Right lobe of liver (tissue), 6 donors: ENCODE results near the gene KICS2. TPM values are rescaled to one million over a fixed set of nuclear protein-coding genes. Genes with fewer than 3 reads are reported as not detected.
"Not testable (repeated sequence)": the region's sequence is repeated elsewhere in the genome, so short reads cannot be mapped to it uniquely, and the experiment has no call there.

Experiments used
- ATAC-seq, 4 donors: fragments of 200-7000 bp; cut with Tn5 transposase; one replicate each; pipeline ENCODE4 v1.9.1; 2020; ENCODE audit warnings: mild to moderate bottlenecking in 4 of 4, moderate library complexity in 4 of 4
- DNase-seq, 3 donors: peaks; one replicate each; pipeline ENCODE4 v3.0.0-alpha.2; 2020
- H3K27ac ChIP-seq, 3 donors: fragments of 200-600 bp; one replicate each; pipeline ENCODE4 v1.8.0; 2022
- H3K27me3 ChIP-seq, 2 donors: fragments of 200-600 bp; one replicate each; pipeline ENCODE4 v1.8.0; 2022
- H3K36me3 ChIP-seq, 4 donors: fragments of 200-600 bp; sonication (generic) in 1 of 4; one replicate each; pipeline versions ENCODE4 v1.5.1 to v1.8.0; 2017 to 2022; ENCODE audit warnings: control low read depth in 1 of 4
- H3K4me1 ChIP-seq, 4 donors: fragments of 200-600 bp; sonication (generic) in 1 of 4; one replicate each; pipeline versions ENCODE4 v1.5.1 to v1.8.0; 2017 to 2022; ENCODE audit warnings: control low read depth in 1 of 4
- H3K4me3 ChIP-seq, 3 donors: fragments of 200-600 bp; one replicate each; pipeline ENCODE4 v1.8.0; 2022
- H3K9me3 ChIP-seq, 4 donors: fragments of 200-600 bp; sonication (generic) in 1 of 4; one replicate each; pipeline versions ENCODE4 v1.5.1 to v1.8.0; 2017 to 2022; ENCODE audit warnings: control low read depth in 1 of 4
- POLR2A ChIP-seq: fragments of 450-650 bp; IDR thresholded peaks from one replicate; pipeline ENCODE4 v1.6.1; 2017; ENCODE audit warnings: antibody characterized with exemption, mild to moderate bottlenecking
- WGBS: methylation state at CpG from one replicate; pipeline ENCODE4 v1.1.6; 2018; ENCODE audit warnings: low coverage, low lambda C conversion rate; ENCODE audit not compliant: insufficient coverage; ENCODE audit errors: missing lambda C conversion rate; 5-methylcytosine and 5-hydroxymethylcytosine counted together
- intact Hi-C, 2 donors: fragments of 100-400 bp; cut with DNase I; formaldehyde crosslinking; loops; one replicate each; pipeline versions ENCODE4 v1.11.2 to v1.14.1; 2022
- total RNA-seq, 6 experiments: library from RNA; depleted of rRNA in 2 of 6; stranded (reverse); fragments of >200 nt in 2 of 6; fragmentation: NEBNext Ultra II Directional in 3 of 6; extraction: Animal tissue kit (Norgen Biotek cat#: 25700) in 3 of 6; gene quantifications; one replicate each; pipeline versions ENCODE4 v1.1.0 to v1.2.4, GENCODE V29; 2016 to 2023
- TF ChIP-seq, protein P1 (sequence below), 4 donors: fragments of 200-600 bp in 3 of 4; fragments of 450-650 bp in 1 of 4; IDR thresholded peaks; one replicate each; pipeline versions ENCODE4 v1.5.1 to v1.8.0; 2016 to 2022; ENCODE audit warnings: antibody characterized with exemption in 4 of 4, mild to moderate bottlenecking in 2 of 4
- donor health status: DM: no; HTN: yes; CAD: no.
- donor health status: DM: no; HTN: no; CAD: no.
- donor health status: DM: no; HTN: no; CAD: no.
- donor health status: DM: no; HTN: yes; CAD: no.
- donor health status: DM: no; HTN: yes; CAD: no.

Gene KICS2
- total RNA-seq, 6 experiments from 2014 or later: 4.4 to 11.0 (median 7.6) TPM

DNA sequence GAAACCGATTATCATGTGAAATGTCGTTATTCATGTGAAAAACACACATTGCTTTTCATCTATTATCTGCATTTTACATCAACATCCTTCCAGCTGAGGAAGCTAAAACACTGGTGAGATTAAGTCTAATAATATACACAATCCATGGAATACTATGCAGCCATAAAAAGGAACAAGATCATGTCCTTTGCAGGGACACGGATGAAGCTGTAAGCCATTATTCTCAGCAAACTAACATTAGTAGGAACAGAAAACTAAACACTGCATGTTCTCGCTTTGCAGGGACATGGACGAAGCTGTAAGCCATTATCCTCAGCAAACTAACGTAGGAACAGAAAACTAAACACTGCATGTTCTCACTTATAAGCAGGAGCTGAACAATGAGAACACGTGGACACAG, 18.3 kb downstream of the KICS2 start:
- Histone ChIP-seq H3K27ac (no peak overlapping the region), H3K4me1 (no peaks in the 10 kb centered on the region), H3K27me3 (no peaks in the 10 kb centered on the region), H3K36me3 (peaks cover 0 to 15% (median 0%) of the 10 kb centered on the region in 4 donors), H3K9me3 (no peaks in the 10 kb centered on the region), H3K4me3 (no peak overlapping the region)
- DNase-seq (no peak), ATAC-seq (no peak)
- 46% methylated on average over 6 of the region's 7 CpGs for WGBS
- intact Hi-C loops: no loop called here
- TF ChIP-seq, protein P1, sequence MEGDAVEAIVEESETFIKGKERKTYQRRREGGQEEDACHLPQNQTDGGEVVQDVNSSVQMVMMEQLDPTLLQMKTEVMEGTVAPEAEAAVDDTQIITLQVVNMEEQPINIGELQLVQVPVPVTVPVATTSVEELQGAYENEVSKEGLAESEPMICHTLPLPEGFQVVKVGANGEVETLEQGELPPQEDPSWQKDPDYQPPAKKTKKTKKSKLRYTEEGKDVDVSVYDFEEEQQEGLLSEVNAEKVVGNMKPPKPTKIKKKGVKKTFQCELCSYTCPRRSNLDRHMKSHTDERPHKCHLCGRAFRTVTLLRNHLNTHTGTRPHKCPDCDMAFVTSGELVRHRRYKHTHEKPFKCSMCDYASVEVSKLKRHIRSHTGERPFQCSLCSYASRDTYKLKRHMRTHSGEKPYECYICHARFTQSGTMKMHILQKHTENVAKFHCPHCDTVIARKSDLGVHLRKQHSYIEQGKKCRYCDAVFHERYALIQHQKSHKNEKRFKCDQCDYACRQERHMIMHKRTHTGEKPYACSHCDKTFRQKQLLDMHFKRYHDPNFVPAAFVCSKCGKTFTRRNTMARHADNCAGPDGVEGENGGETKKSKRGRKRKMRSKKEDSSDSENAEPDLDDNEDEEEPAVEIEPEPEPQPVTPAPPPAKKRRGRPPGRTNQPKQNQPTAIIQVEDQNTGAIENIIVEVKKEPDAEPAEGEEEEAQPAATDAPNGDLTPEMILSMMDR (IDR thresholded peaks at IDR 0.05): no peak
- no peak for TF ChIP-seq POLR2A

DNA sequence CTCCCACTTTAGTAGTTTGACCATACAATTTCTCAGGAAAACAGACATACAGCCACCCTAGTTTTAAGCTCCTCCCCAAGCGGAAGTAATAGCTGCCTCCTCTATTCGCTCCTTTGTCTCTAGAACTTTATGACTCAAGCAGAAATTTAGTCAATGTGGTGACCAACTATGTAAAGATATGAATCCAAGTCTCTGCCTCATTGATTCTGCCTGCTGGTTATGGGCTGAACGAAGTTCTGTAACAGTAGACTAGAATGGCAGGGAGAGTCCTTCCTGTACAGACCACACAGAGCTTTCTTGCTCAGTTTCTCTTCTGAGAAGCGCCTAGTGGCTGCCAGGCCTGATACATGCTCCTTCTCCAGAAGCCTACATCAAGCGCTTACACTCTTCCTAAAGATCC, 19.1 kb downstream of the KICS2 start:
- H3K27ac ChIP-seq: no peak overlapping the region
- no peak for DNase-seq
- WGBS: 94% methylated on average over 5 of the region's 5 CpGs
- no peaks in the 10 kb centered on the region for H3K9me3 ChIP-seq
- ATAC-seq: no peak
- TF ChIP-seq, protein P1 (IDR thresholded peaks at IDR 0.05): no peak
- TF ChIP-seq POLR2A: no peak
- H3K27me3 ChIP-seq: no peaks in the 10 kb centered on the region
- no peaks in the 10 kb centered on the region for H3K4me1 ChIP-seq
- H3K4me3 ChIP-seq: no peak overlapping the region
- intact Hi-C loops: no loop called here
- H3K36me3 ChIP-seq: peaks cover 0 to 15% (median 0%) of the 10 kb centered on the region in 4 donors

DNA sequence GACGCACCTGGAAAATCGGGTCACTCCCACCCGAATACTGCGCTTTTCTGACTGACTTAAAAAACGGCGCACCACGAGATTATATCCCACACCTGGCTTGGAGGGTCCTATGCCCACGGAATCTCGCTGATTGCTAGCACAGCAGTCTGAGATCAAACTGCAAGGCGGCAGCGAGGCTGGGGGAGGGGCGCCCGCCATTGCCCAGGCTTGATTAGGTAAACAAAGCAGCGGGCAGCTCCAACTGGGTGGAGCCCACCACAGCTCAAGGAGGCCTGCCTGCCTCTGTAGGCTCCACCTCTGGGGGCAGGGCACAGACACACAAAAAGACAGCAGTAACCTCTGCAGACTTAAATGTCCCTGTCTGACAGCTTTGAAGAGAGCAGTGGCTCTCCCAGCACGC, 26.3 kb downstream of the KICS2 start:
- H3K4me1 ChIP-seq, H3K4me3 ChIP-seq: not testable (repeated sequence)
- 100% methylated on average over 1 of the region's 15 CpGs for WGBS

DNA sequence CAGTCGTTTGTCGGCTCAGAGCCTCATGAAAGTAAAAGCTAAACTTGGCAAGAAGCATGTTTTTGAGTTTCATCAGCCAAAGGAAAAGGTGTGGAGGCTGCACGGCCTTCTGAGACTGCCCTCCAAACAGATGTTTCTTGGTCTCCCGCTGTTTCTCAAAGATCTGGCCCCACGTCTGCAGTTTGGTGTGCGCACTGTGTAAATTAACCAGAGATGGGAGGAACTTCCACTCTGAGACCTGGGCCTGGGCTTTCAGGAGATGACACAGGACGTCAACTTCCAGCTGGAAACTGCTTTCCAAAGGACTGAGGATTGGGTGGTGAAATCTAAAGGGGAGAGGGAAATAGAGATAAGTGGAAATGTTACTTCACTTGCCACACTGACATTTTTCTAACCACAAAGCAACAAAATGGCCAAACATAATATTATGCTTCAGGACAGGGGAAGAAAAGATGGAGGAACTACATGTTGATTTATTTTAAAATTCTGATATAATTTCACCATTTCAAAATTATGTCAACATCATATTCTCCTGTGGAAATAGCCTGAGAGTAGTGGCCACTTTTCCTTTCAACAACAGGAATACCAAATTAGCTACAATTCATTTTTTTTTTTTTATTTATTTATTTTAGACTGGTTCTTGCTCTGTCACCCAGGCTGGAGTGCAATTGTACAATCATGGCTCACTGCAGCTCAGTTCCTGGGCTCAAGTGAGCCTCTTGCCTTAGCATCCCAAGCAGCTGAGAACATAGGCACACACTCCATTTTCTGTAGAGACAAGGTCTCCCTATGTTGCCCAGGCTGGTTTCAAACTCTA, 27.6 kb downstream of the KICS2 start:
- Histone ChIP-seq H3K27me3 (no peaks in the 10 kb centered on the region), H3K27ac (no peak overlapping the region), H3K4me1 (no peaks in the 10 kb centered on the region), H3K4me3 (no peak overlapping the region), H3K36me3 (peaks cover 0 to 14% (median 4%) of the 10 kb centered on the region in 4 donors), H3K9me3 (no peaks in the 10 kb centered on the region)
- WGBS: 77% methylated on average over 4 of the region's 7 CpGs
- intact Hi-C loops: no loop called here
- TF ChIP-seq, protein P1 (IDR thresholded peaks at IDR 0.05): no peak
- no peak for TF ChIP-seq POLR2A
- ATAC-seq: no peak
- DNase-seq: no peak

More for the DNA sequence above, 26.3 kb downstream of the KICS2 start:
- DNase-seq, H3K9me3 ChIP-seq, intact Hi-C loops, H3K27me3 ChIP-seq, H3K27ac ChIP-seq, ATAC-seq: not testable (repeated sequence)
- H3K36me3 ChIP-seq: peaks cover 0 to 14% (median 4%) of the 10 kb centered on the region in 4 donors

GRCh38 chr12:64193931-64194330, 28.2 kb downstream of the KICS2 start:
- Histone ChIP-seq H3K4me1 (no peaks in the 10 kb centered on the region), H3K4me3 (no peak overlapping the region), H3K27me3 (no peaks in the 10 kb centered on the region), H3K9me3 (no peaks in the 10 kb centered on the region), H3K36me3 (peaks cover 0 to 14% (median 4%) of the 10 kb centered on the region in 4 donors), H3K27ac (no peak overlapping the region)
- no peak for DNase-seq
- 80% methylated on average over 1 of the region's 6 CpGs for WGBS
- intact Hi-C loops: no loop called here
- ATAC-seq: no peak
- TF ChIP-seq POLR2A: no peak
- TF ChIP-seq, protein P1 (IDR thresholded peaks at IDR 0.05): no peak
